HG02678 (cell line): Measurements from ENCODE around the gene FRMPD2.
A peak's percentile ranks its signal among the peaks of the same experiment; 100 is the strongest.
"Not testable (repeated sequence)": the region's sequence is repeated elsewhere in the genome, so short reads cannot be mapped to it uniquely, and the experiment has no call there.

Experiments used
- ATAC-seq: cut with Tn5 transposase; IDR thresholded peaks from one replicate; pipeline ENCODE4 v1.9.1; 2021; ENCODE audit warnings: mild to moderate bottlenecking, moderate library complexity; ENCODE audit not compliant: unreplicated experiment

Gene FRMPD2

GRCh38 chr10:48237259-48238250, 36.9 kb downstream of the FRMPD2 start:
- no peak for ATAC-seq

GRCh38 chr10:48236199-48236621, 38.3 kb downstream of the FRMPD2 start:
- ATAC-seq: no peak

- no peak for ATAC-seq
Observed at GRCh38 chr10:48235501-48235900, 39.0 kb downstream of the FRMPD2 start.

- ATAC-seq: no peak
Observed at GRCh38 chr10:48234787-48235186, 39.7 kb downstream of the FRMPD2 start.

GRCh38 chr10:48234295-48234694, 40.2 kb downstream of the FRMPD2 start:
- no peak for ATAC-seq

GRCh38 chr10:48233559-48234005, 40.9 kb downstream of the FRMPD2 start:
- ATAC-seq: no peak

GRCh38 chr10:48232717-48233447, 41.6 kb downstream of the FRMPD2 start:
- no peak for ATAC-seq

- ATAC-seq: peak; percentile 71
Observed at GRCh38 chr10:48231699-48232315, 42.7 kb downstream of the FRMPD2 start.

GRCh38 chr10:48231178-48231577, 43.3 kb downstream of the FRMPD2 start:
- ATAC-seq: no peak

- no peak for ATAC-seq
Observed at GRCh38 chr10:48227213-48227612, 47.3 kb downstream of the FRMPD2 start.

GRCh38 chr10:48224979-48225560, 49.4 kb downstream of the FRMPD2 start:
- no peak for ATAC-seq

GRCh38 chr10:48224296-48224695, 50.2 kb downstream of the FRMPD2 start:
- no peak for ATAC-seq

- no peak for ATAC-seq
Observed at GRCh38 chr10:48221814-48222213, 52.7 kb downstream of the FRMPD2 start.

GRCh38 chr10:48221031-48221430, 53.5 kb downstream of the FRMPD2 start:
- ATAC-seq: not testable (repeated sequence)

GRCh38 chr10:48219194-48219593, 55.3 kb downstream of the FRMPD2 start:
- no peak for ATAC-seq

GRCh38 chr10:48216744-48217143, 57.8 kb downstream of the FRMPD2 start:
- ATAC-seq: no peak

- ATAC-seq: no peak
Observed at GRCh38 chr10:48216204-48216505, 58.3 kb downstream of the FRMPD2 start.

GRCh38 chr10:48215486-48216203, 58.9 kb downstream of the FRMPD2 start:
- ATAC-seq: peak; percentile 51

GRCh38 chr10:48214716-48215485, 59.6 kb downstream of the FRMPD2 start:
- ATAC-seq: no peak

- ATAC-seq: no peak
Observed at GRCh38 chr10:48213047-48213446, 61.4 kb downstream of the FRMPD2 start.
